ENCODE results near the gene EFCAB6.

DNA sequence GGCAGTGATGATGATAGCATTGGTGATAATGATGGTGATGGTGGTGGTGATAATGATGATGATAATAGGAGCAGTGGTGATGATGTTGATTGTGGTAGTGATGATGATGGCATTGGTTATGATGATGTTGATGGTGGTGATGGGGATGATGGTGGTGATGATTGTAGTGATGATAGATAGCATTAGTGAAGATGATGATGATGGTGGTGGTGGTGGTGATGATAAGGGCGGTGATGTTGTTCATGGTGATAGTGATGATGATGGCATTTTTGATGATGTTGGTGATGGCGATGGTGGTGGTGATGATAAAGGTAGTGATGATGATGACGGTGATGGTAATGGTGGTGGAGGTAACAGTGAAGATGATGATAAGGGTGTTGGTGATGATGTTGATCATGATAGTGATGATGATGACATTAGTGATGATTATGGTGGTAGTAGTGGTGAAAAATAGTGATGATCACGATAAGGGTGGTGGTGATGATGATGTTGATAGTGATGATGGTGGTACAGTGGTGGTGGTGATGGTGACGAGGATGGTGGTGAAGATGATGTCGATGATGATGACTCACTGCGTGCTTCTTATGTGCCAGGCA lies 307.3 kb downstream of the EFCAB6 start:
- TF ChIP-seq, protein P1, sequence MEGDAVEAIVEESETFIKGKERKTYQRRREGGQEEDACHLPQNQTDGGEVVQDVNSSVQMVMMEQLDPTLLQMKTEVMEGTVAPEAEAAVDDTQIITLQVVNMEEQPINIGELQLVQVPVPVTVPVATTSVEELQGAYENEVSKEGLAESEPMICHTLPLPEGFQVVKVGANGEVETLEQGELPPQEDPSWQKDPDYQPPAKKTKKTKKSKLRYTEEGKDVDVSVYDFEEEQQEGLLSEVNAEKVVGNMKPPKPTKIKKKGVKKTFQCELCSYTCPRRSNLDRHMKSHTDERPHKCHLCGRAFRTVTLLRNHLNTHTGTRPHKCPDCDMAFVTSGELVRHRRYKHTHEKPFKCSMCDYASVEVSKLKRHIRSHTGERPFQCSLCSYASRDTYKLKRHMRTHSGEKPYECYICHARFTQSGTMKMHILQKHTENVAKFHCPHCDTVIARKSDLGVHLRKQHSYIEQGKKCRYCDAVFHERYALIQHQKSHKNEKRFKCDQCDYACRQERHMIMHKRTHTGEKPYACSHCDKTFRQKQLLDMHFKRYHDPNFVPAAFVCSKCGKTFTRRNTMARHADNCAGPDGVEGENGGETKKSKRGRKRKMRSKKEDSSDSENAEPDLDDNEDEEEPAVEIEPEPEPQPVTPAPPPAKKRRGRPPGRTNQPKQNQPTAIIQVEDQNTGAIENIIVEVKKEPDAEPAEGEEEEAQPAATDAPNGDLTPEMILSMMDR (IDR thresholded peaks at IDR 0.05 in 8 of 11, conservative IDR thresholded peaks at IDR 0.05 in 3 of 11): no peak
- TF ChIP-seq POLR2A (IDR thresholded peaks at IDR 0.05) (no peak), POLR2AphosphoS5 (IDR thresholded peaks at IDR 0.05) (no peak)
